HL-60 (cell line): Measurements from ENCODE around the gene PDCD2L.
A peak's percentile ranks its signal among the peaks of the same experiment; 100 is the strongest.

Experiments
- DNase-seq, 2 experiments: peaks; one replicate each; pipeline ENCODE4 v3.0.0-alpha.2; 2010 to 2020; ENCODE audit warnings: low read depth in 1 of 2, low spot score in 1 of 2
- H3K27ac ChIP-seq: fragments of 250-450 bp; sonication (Bioruptor Pico); replicated peaks from 2 replicates; pipeline ENCODE4 v1.5.1; 2020; ENCODE audit warnings: mild to moderate bottlenecking, moderate library complexity
- H3K27me3 ChIP-seq: fragments of 250-450 bp; sonication (Bioruptor Pico); 2 replicates; pipeline ENCODE4 v1.5.1; 2021; ENCODE audit warnings: mild to moderate bottlenecking, moderate library complexity; ENCODE audit not compliant: insufficient read depth, poor library complexity, severe bottlenecking
- H3K4me3 ChIP-seq: replicated peaks from 2 replicates; pipeline ENCODE4 v1.5.1; 2011; ENCODE audit warnings: mild to moderate bottlenecking, control low read depth, low read length; ENCODE audit not compliant: insufficient read depth
- GABPA ChIP-seq: IDR thresholded peaks from 2 replicates; pipeline ENCODE4 v1.6.1; 2012; ENCODE audit warnings: low read depth
- POLR2AphosphoS5 ChIP-seq: IDR thresholded peaks from 2 replicates; pipeline ENCODE4 v1.6.1; 2012; ENCODE audit warnings: low read depth
- SPI1 ChIP-seq: IDR thresholded peaks from 2 replicates; pipeline ENCODE4 v1.6.1; 2012; ENCODE audit warnings: low read depth, mild to moderate bottlenecking, borderline replicate concordance
- long read RNA-seq: library from polyadenylated mRNA; unstranded; transcript quantifications from one replicate; pipeline ENCODE4 v2.0.0, GENCODE V29; 2020
- TF ChIP-seq, protein P1 (sequence below): IDR thresholded peaks from one replicate; pipeline ENCODE4 v1.5.1; 2011; ENCODE audit warnings: low read length, control low read depth, inconsistent platforms; ENCODE audit not compliant: insufficient read depth
- TF ChIP-seq, protein P2 (sequence below): IDR thresholded peaks from 2 replicates; pipeline ENCODE4 v1.6.1; 2012; ENCODE audit warnings: low read depth; ENCODE audit not compliant: insufficient replicate concordance

The PDCD2L gene, protein sequence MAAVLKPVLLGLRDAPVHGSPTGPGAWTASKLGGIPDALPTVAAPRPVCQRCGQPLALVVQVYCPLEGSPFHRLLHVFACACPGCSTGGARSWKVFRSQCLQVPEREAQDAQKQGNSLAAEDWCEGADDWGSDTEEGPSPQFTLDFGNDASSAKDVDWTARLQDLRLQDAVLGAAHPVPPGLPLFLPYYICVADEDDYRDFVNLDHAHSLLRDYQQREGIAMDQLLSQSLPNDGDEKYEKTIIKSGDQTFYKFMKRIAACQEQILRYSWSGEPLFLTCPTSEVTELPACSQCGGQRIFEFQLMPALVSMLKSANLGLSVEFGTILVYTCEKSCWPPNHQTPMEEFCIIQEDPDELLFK
- long read RNA-seq, transcript PDCD2L-201 (7 exons, 1,171 nt): major isoform, 43 of 50 reads
- long read RNA-seq, partial matches to known transcripts: 0 of 50 reads
- long read RNA-seq, other reads (novel, unspliced or antisense): 5 of 50 reads

DNA sequence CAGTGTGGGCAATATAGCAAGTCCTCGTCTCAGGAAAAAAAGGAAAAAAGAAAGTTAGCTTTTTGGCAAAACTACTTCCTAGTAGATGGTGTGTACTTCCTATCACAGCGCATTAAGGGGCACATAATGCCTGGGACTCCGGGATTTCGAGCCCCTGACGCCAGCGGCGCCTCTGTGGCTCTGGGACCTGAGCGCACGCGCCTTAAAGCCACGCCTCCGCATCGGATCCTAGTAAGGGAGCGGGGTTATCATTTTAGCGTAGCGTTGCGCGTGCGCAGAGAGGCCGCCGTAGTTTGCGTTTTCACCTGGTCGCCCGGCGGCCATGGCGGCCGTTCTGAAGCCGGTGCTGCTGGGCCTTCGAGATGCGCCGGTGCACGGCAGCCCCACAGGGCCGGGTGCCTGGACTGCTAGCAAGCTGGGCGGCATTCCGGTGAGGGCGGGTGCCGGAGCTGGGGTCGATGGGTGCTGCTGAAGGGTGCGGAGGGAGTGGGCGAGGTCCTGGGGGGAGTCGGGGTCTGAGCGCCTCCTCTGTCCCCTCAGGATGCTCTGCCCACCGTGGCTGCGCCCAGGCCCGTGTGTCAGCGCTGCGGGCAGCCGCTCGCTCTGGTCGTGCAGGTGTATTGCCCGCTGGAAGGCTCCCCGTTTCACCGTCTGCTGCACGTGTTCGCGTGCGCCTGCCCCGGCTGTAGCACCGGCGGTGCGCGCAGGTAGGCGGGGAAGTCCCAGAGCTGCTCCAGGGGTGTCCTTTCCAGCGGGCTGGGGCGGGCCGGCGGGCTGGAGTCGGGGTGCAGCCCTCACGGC, at the start of gene PDCD2L:
PDCD2L (plus strand) TSS at position 291 of the 801 bp plus-strand sequence; CDS start at position 323, 32 bp downstream.
- Histone ChIP-seq H3K4me3 (peak within 1 kb of the TSS; percentile 100), H3K27ac (peak within 1 kb of the TSS; percentile 66)

DNA sequence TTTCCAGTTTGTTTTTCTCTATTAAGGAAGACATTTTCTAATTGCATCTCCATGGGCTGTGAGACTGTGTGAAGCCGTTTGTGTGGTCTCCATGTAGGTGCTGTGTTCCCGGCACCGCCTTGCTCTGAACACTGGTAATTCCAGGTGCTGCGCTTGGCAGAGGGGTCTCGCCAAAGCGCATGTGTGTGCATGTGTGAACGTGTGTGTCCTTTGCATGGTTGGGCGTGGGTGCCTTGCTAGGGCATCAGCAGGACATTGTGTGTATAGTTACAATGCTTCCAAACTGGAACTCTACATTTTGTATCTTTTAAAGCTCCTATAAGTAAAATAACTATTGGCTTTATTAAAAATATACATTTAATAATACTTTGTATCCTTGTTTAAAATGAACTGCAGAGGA, 49.0 kb upstream of the PDCD2L start:
- H3K27me3 ChIP-seq: no peaks in the 10 kb centered on the region
- no peak overlapping the region for H3K4me3 ChIP-seq
- DNase-seq: no peak
- H3K27ac ChIP-seq: no peak overlapping the region
- TF ChIP-seq, protein P1, sequence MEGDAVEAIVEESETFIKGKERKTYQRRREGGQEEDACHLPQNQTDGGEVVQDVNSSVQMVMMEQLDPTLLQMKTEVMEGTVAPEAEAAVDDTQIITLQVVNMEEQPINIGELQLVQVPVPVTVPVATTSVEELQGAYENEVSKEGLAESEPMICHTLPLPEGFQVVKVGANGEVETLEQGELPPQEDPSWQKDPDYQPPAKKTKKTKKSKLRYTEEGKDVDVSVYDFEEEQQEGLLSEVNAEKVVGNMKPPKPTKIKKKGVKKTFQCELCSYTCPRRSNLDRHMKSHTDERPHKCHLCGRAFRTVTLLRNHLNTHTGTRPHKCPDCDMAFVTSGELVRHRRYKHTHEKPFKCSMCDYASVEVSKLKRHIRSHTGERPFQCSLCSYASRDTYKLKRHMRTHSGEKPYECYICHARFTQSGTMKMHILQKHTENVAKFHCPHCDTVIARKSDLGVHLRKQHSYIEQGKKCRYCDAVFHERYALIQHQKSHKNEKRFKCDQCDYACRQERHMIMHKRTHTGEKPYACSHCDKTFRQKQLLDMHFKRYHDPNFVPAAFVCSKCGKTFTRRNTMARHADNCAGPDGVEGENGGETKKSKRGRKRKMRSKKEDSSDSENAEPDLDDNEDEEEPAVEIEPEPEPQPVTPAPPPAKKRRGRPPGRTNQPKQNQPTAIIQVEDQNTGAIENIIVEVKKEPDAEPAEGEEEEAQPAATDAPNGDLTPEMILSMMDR: no peak
- TF ChIP-seq POLR2AphosphoS5: no peak
- TF ChIP-seq, protein P2, sequence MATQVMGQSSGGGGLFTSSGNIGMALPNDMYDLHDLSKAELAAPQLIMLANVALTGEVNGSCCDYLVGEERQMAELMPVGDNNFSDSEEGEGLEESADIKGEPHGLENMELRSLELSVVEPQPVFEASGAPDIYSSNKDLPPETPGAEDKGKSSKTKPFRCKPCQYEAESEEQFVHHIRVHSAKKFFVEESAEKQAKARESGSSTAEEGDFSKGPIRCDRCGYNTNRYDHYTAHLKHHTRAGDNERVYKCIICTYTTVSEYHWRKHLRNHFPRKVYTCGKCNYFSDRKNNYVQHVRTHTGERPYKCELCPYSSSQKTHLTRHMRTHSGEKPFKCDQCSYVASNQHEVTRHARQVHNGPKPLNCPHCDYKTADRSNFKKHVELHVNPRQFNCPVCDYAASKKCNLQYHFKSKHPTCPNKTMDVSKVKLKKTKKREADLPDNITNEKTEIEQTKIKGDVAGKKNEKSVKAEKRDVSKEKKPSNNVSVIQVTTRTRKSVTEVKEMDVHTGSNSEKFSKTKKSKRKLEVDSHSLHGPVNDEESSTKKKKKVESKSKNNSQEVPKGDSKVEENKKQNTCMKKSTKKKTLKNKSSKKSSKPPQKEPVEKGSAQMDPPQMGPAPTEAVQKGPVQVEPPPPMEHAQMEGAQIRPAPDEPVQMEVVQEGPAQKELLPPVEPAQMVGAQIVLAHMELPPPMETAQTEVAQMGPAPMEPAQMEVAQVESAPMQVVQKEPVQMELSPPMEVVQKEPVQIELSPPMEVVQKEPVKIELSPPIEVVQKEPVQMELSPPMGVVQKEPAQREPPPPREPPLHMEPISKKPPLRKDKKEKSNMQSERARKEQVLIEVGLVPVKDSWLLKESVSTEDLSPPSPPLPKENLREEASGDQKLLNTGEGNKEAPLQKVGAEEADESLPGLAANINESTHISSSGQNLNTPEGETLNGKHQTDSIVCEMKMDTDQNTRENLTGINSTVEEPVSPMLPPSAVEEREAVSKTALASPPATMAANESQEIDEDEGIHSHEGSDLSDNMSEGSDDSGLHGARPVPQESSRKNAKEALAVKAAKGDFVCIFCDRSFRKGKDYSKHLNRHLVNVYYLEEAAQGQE: no peak
- no peak for TF ChIP-seq SPI1
- TF ChIP-seq GABPA: no peak

More for the DNA sequence above, at the start of gene PDCD2L:
- no peaks in the 10 kb centered on the region for H3K27me3 ChIP-seq
- DNase-seq: peak; percentile 69 to 93
- TF ChIP-seq POLR2AphosphoS5: peak; percentile 72; the same call in 1 of the 2 replicates
- TF ChIP-seq, protein P1: no peak

DNA sequence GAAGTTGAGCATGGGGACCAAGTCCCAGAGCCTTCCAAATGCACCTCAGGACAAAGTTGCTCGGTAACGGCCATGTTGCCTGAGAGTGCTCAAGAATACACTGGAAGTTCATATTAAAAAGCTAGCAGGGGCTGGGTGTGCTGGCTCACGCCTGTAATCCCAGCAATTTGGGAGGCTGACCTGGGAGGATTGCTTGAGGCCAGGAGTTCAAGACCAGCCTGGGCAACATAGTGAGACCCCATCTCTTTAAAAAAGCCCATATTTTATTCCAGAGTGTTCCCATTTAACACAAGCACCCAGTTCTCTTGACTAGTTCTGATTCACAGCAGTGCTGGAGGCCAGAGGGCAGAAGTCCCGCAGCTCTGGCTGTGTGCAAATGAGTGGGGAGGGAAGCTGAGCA, 47.3 kb upstream of the PDCD2L start:
- TF ChIP-seq SPI1: no peak
- TF ChIP-seq, protein P2: no peak
- no peak for TF ChIP-seq POLR2AphosphoS5
- TF ChIP-seq GABPA: no peak
- TF ChIP-seq, protein P1: no peak
- H3K27ac ChIP-seq: no peak overlapping the region

More for the DNA sequence above, 47.3 kb upstream of the PDCD2L start:
- H3K27me3 ChIP-seq: no peaks in the 10 kb centered on the region
- no peak for DNase-seq
- no peak overlapping the region for H3K4me3 ChIP-seq
